ENCODE data around the gene SF3B5.
A peak's percentile ranks its signal among the peaks of the same experiment; 100 is the strongest.
"Not testable (repeated sequence)": the region's sequence is repeated elsewhere in the genome, so short reads cannot be mapped to it uniquely, and the experiment has no call there.

The SF3B5 gene

GRCh38 chr6:144062786-144063185 lies 32.6 kb downstream of the SF3B5 start:
- DNase-seq: no peak

- DNase-seq: no peak
These were observed 36.2 kb downstream of the SF3B5 start for GRCh38 chr6:144059139-144059538.

GRCh38 chr6:144055121-144055931 lies 40.0 kb downstream of the SF3B5 start:
- peak; percentile 63 for DNase-seq

GRCh38 chr6:144053601-144054000 lies 41.8 kb downstream of the SF3B5 start:
- peak; percentile 5 for DNase-seq

- no peak for DNase-seq
These were observed 42.9 kb downstream of the SF3B5 start for GRCh38 chr6:144052488-144052887.

- no peak for DNase-seq
These were observed 46.0 kb downstream of the SF3B5 start for GRCh38 chr6:144049386-144049785.

- no peak for DNase-seq
These were observed 47.7 kb downstream of the SF3B5 start for GRCh38 chr6:144047688-144048087.

- not testable (repeated sequence) for DNase-seq
These were observed 48.7 kb downstream of the SF3B5 start for GRCh38 chr6:144046672-144047071.

GRCh38 chr6:144044989-144045388 lies 50.4 kb downstream of the SF3B5 start:
- not testable (repeated sequence) for DNase-seq
